Stimulated activated CD8-positive, alpha-beta memory T cell treated with anti-CD3 and anti-CD28 coated beads, Interleukin-7, amount 100 ng/mL, for 1 hour (primary cell): ENCODE measurements around the gene DDX60.
"Not testable (repeated sequence)": the region's sequence is repeated elsewhere in the genome, so short reads cannot be mapped to it uniquely, and the experiment has no call there.

Source experiments
- DNase-seq, 2 donors: peaks; one replicate each; pipeline ENCODE4 v3.0.0-alpha.2; 2020; ENCODE audit warnings: low read depth in 2 of 2

The DDX60 gene

GRCh38 chr4:168318266-168318895 is at the start of gene DDX60:
TSS of gene DDX60 (minus strand) at chr4:168318752. CDS start at chr4:168311259, 7,493 bp downstream.
- peak; percentile 71 to 83 for DNase-seq

- no peak for DNase-seq
These were observed 48.5 kb upstream of the DDX60 start for GRCh38 chr4:168367065-168367464.

- no peak for DNase-seq
These were observed 43.5 kb upstream of the DDX60 start for GRCh38 chr4:168362025-168362401.

GRCh38 chr4:168361365-168362024 is 42.9 kb upstream of the DDX60 start:
- DNase-seq, result no peak

GRCh38 chr4:168360271-168360670 is 41.7 kb upstream of the DDX60 start:
- DNase-seq, result no peak

- DNase-seq, result no peak
These were observed 39.4 kb upstream of the DDX60 start for GRCh38 chr4:168357941-168358340.

- no peak for DNase-seq
These were observed 35.2 kb upstream of the DDX60 start for GRCh38 chr4:168353746-168354145.

GRCh38 chr4:168337550-168337940 is 19.0 kb upstream of the DDX60 start:
- DNase-seq, result no peak

- no peak for DNase-seq
These were observed 18.4 kb upstream of the DDX60 start for GRCh38 chr4:168336837-168337549.

- no peak for DNase-seq
These were observed 17.1 kb upstream of the DDX60 start for GRCh38 chr4:168335621-168336020.

- no peak for DNase-seq
These were observed 15.5 kb upstream of the DDX60 start for GRCh38 chr4:168334053-168334452.

- not testable (repeated sequence) for DNase-seq
These were observed 12.0 kb upstream of the DDX60 start for GRCh38 chr4:168330575-168330974.

- no peak for DNase-seq
These were observed 7.0 kb upstream of the DDX60 start for GRCh38 chr4:168325591-168325990.

GRCh38 chr4:168321006-168321405 is 2.5 kb upstream of the DDX60 start:
- DNase-seq, result no peak

GRCh38 chr4:168319486-168320019 is 1.0 kb upstream of the DDX60 start:
- no peak for DNase-seq

- no peak for DNase-seq
These were observed 931 bp downstream of the DDX60 start for GRCh38 chr4:168317621-168318020.

GRCh38 chr4:168309781-168310180 is 8.8 kb downstream of the DDX60 start:
- DNase-seq, result no peak

GRCh38 chr4:168308912-168309311 is 9.6 kb downstream of the DDX60 start:
- DNase-seq, result no peak

GRCh38 chr4:168306476-168306875 is 12.1 kb downstream of the DDX60 start:
- DNase-seq, result no peak

GRCh38 chr4:168304744-168305459 is 13.7 kb downstream of the DDX60 start:
- no peak for DNase-seq

GRCh38 chr4:168303430-168303829 is 15.1 kb downstream of the DDX60 start:
- not testable (repeated sequence) for DNase-seq

- no peak for DNase-seq
These were observed 25.1 kb downstream of the DDX60 start for GRCh38 chr4:168293386-168293975.
